IMR-90 (cell line): ENCODE measurements around the gene OTUB2. TPM values are rescaled to one million over a fixed set of nuclear protein-coding genes. Genes with fewer than 3 reads are reported as not detected.

Experiments
- ATAC-seq: fragments of 200-7000 bp; cut with Tn5 transposase; 2 replicates; pipeline ENCODE4 v1.9.1; 2020; ENCODE audit warnings: low read depth, mild to moderate bottlenecking, moderate library complexity
- BruUV-seq: library from RNA; stranded (reverse); fragments of 400-500 nt; replicated peaks from 2 replicates; lab custom pipeline; 2021; lab: Mats Ljungman, UMichigan
- CTCF ChIA-PET: fragments of 300-600 bp; formaldehyde crosslinking; extraction: SDS; loops from one replicate; lab custom pipeline; 2021; ENCODE audit warnings: antibody characterized with exemption; lab: Yijun Ruan, JAX
- POLR2A ChIA-PET: fragments of 300-600 bp; sonication (Branson Sonifier 250); formaldehyde crosslinking; loops from one replicate; lab custom pipeline; 2022; ENCODE audit warnings: antibody characterized with exemption; ENCODE audit not compliant: unreplicated experiment; lab: Charles Lee
- DNase-seq: peaks from one replicate; pipeline ENCODE4 v3.0.0; 2013
- H2AFZ ChIP-seq: replicated peaks from 2 replicates; pipeline ENCODE3; 2013; ENCODE audit warnings: low read length, mild to moderate bottlenecking; ENCODE audit not compliant: poor library complexity
- H2AK5ac ChIP-seq: 2 replicates; pipeline ENCODE4 v1.6.1; 2013; ENCODE audit warnings: low read depth, low read length, inconsistent platforms
- H2AK9ac ChIP-seq: replicated peaks from 2 replicates; pipeline ENCODE3; 2013; ENCODE audit warnings: mild to moderate bottlenecking, low read depth, low read length, moderate library complexity; ENCODE audit not compliant: poor library complexity
- H2BK120ac ChIP-seq: 2 replicates; pipeline ENCODE4 v1.6.1; 2013; ENCODE audit warnings: low read depth, low read length, inconsistent platforms
- H2BK15ac ChIP-seq: 3 replicates; pipeline ENCODE4 v1.6.1; 2013; ENCODE audit warnings: low read depth, low read length, inconsistent platforms
- H2BK20ac ChIP-seq: 2 replicates; pipeline ENCODE4 v1.6.1; 2013; ENCODE audit warnings: low read depth, mild to moderate bottlenecking, inconsistent platforms, low read length, moderate library complexity
- H2BK5ac ChIP-seq: 2 replicates; pipeline ENCODE4 v1.6.1; 2013; ENCODE audit warnings: mild to moderate bottlenecking, low read depth, low read length, inconsistent platforms; ENCODE audit not compliant: poor library complexity, severe bottlenecking
- H3K14ac ChIP-seq: replicated peaks from 2 replicates; pipeline ENCODE4 v1.6.1; 2013; ENCODE audit warnings: low read depth, low read length, inconsistent platforms
- H3K18ac ChIP-seq: 2 replicates; pipeline ENCODE4 v1.6.1; 2013; ENCODE audit warnings: low read depth, low read length, control low read depth
- H3K23ac ChIP-seq: 2 replicates; pipeline ENCODE4 v1.6.1; 2013; ENCODE audit warnings: low read depth, low read length, inconsistent platforms
- H3K27ac ChIP-seq: 2 replicates; pipeline ENCODE4 v1.5.1; 2013; ENCODE audit warnings: mild to moderate bottlenecking, control low read depth, low read length; ENCODE audit not compliant: insufficient read depth
- H3K27me3 ChIP-seq: 2 replicates; pipeline ENCODE4 v1.6.1; 2013; ENCODE audit warnings: low read length; ENCODE audit not compliant: control insufficient read depth, insufficient read depth
- H3K36me3 ChIP-seq: 2 replicates; pipeline ENCODE4 v1.6.1; 2013; ENCODE audit warnings: low read length, mixed read lengths; ENCODE audit not compliant: control insufficient read depth, insufficient read depth
- H3K4ac ChIP-seq: 2 replicates; pipeline ENCODE4 v1.6.1; 2013; ENCODE audit warnings: low read depth, low read length, inconsistent platforms
- H3K4me1 ChIP-seq: 2 replicates; pipeline ENCODE4 v1.6.1; 2013; ENCODE audit warnings: low read length, mixed read lengths; ENCODE audit not compliant: control insufficient read depth, insufficient read depth
- H3K4me2 ChIP-seq: 2 replicates; pipeline ENCODE4 v1.6.1; 2013; ENCODE audit warnings: low read depth, mild to moderate bottlenecking, control low read depth, low read length, moderate library complexity
- H3K4me3 ChIP-seq: 2 replicates; pipeline ENCODE4 v1.5.1; 2013; ENCODE audit warnings: low read depth, mild to moderate bottlenecking, control low read depth, low read length, moderate library complexity; ENCODE audit not compliant: insufficient read depth
- H3K56ac ChIP-seq: 2 replicates; pipeline ENCODE4 v1.6.1; 2013; ENCODE audit warnings: low read length, inconsistent platforms; ENCODE audit not compliant: insufficient read depth; ENCODE audit errors: extremely low read depth
- H3K79me1 ChIP-seq, 2 experiments: 2 replicates each; pipeline ENCODE4 v1.6.1; 2013; ENCODE audit warnings: low read length in 2 of 2, inconsistent platforms in 1 of 2, low read depth in 1 of 2
- H3K9ac ChIP-seq: 2 replicates; pipeline ENCODE4 v1.6.1; 2013; ENCODE audit warnings: low read depth, low read length, control low read depth
- H3K9me1 ChIP-seq: 2 replicates; pipeline ENCODE4 v1.6.1; 2013; ENCODE audit warnings: low read length, inconsistent platforms; ENCODE audit not compliant: insufficient read depth
- H3K9me3 ChIP-seq: 2 replicates; pipeline ENCODE4 v1.6.1; 2013; ENCODE audit warnings: low read length; ENCODE audit not compliant: control insufficient read depth, insufficient read depth
- H4K20me1 ChIP-seq: 2 replicates; pipeline ENCODE4 v1.6.1; 2013; ENCODE audit warnings: low read length, inconsistent platforms; ENCODE audit not compliant: insufficient read depth
- H4K5ac ChIP-seq: 2 replicates; pipeline ENCODE4 v1.6.1; 2013; ENCODE audit warnings: mild to moderate bottlenecking, low read depth, low read length, control low read depth
- H4K8ac ChIP-seq, 2 experiments: 2 replicates each; pipeline ENCODE4 v1.6.1; 2013; ENCODE audit warnings: low read depth in 2 of 2, low read length in 2 of 2, control low read depth in 1 of 2, inconsistent platforms in 1 of 2
- H4K91ac ChIP-seq: 2 replicates; pipeline ENCODE4 v1.6.1; 2013; ENCODE audit warnings: low read depth, low read length, inconsistent platforms; ENCODE audit not compliant: insufficient read depth
- BHLHE40 ChIP-seq: fragments of 150-350 bp; IDR thresholded peaks from 2 replicates; pipeline ENCODE4 v1.6.1; 2016; ENCODE audit warnings: mild to moderate bottlenecking, low read depth, low read length
- CEBPB ChIP-seq: IDR thresholded peaks from 2 replicates; pipeline ENCODE4 v1.6.1; 2012; ENCODE audit warnings: low read depth, low read length, improper control_type of control experiment
- CHD1 ChIP-seq: IDR thresholded peaks from 2 replicates; pipeline ENCODE4 v1.6.1; 2012; ENCODE audit warnings: low read depth, low read length, improper control_type of control experiment
- ELK1 ChIP-seq: fragments of 150-350 bp; IDR thresholded peaks from 2 replicates; pipeline ENCODE4 v1.6.1; 2016; ENCODE audit warnings: low read depth, mild to moderate bottlenecking, low read length, moderate library complexity, borderline replicate concordance
- FOS ChIP-seq: fragments of 150-350 bp; IDR thresholded peaks from 2 replicates; pipeline ENCODE4 v1.6.1; 2016; ENCODE audit warnings: low read depth, low read length
- MAFK ChIP-seq: IDR thresholded peaks from 2 replicates; pipeline ENCODE4 v1.6.1; 2012; ENCODE audit warnings: low read depth, low read length, improper control_type of control experiment
- MAZ ChIP-seq: IDR thresholded peaks from 2 replicates; pipeline ENCODE4 v1.6.1; 2012; ENCODE audit warnings: low read depth, mild to moderate bottlenecking, low read length, improper control_type of control experiment, moderate library complexity, borderline replicate concordance
- MXI1 ChIP-seq: IDR thresholded peaks from 2 replicates; pipeline ENCODE4 v1.6.1; 2012; ENCODE audit warnings: low read depth, mild to moderate bottlenecking, low read length, moderate library complexity, borderline replicate concordance
- NFE2L2 ChIP-seq: fragments of 150-350 bp; IDR thresholded peaks from 2 replicates; pipeline ENCODE4 v1.6.1; 2016; ENCODE audit warnings: low read depth, mild to moderate bottlenecking, low read length
- POLR2A ChIP-seq: IDR thresholded peaks from 2 replicates; pipeline ENCODE4 v1.6.1; 2012; ENCODE audit warnings: mild to moderate bottlenecking, low read depth, low read length
- RAD21 ChIP-seq: IDR thresholded peaks from 2 replicates; pipeline ENCODE4 v1.6.1; 2012; ENCODE audit warnings: low read length, improper control_type of control experiment
- RCOR1 ChIP-seq: IDR thresholded peaks from 2 replicates; pipeline ENCODE4 v1.6.1; 2012; ENCODE audit warnings: mild to moderate bottlenecking, low read length, improper control_type of control experiment; ENCODE audit not compliant: insufficient replicate concordance
- RFX5 ChIP-seq: IDR thresholded peaks from 2 replicates; pipeline ENCODE4 v1.8.0; 2012; ENCODE audit warnings: low read depth, mild to moderate bottlenecking, low read length, moderate library complexity
- SMC3 ChIP-seq: fragments of 150-350 bp; IDR thresholded peaks from 2 replicates; pipeline ENCODE4 v1.6.1; 2016; ENCODE audit warnings: low read depth, mild to moderate bottlenecking, antibody characterized with exemption, low read length, moderate library complexity
- WGBS, 2 experiments: methylation state at CpG; one replicate each; pipeline versions ENCODE4 v1.1.5 to v1.1.7; 2013; ENCODE audit warnings: missing lambda C conversion rate in 2 of 2; ENCODE audit not compliant: insufficient read length in 1 of 2; ENCODE audit errors: extremely low coverage in 2 of 2; 5-methylcytosine and 5-hydroxymethylcytosine counted together
- dilution Hi-C: fragments of 300-500 bp; cut with HindIII; formaldehyde crosslinking; loops from one replicate; pipeline ENCODE4 v1.14.3; 2018; ENCODE audit warnings: low sequenced_read_pairs; ENCODE audit not compliant: unreplicated experiment
- in situ Hi-C: fragments of 300-500 bp; cut with MboI; formaldehyde crosslinking; loops from 3 replicates; pipeline ENCODE4 v1.14.3; 2019; ENCODE audit warnings: low sequenced_read_pairs, inconsistent platforms, mixed read lengths
- intact Hi-C: fragments of 100-400 bp; cut with micrococcal nuclease; formaldehyde crosslinking; loops from 2 replicates; pipeline ENCODE4 v1.10.0; 2022
- polyA plus RNA-seq, 3 experiments: library from polyadenylated mRNA; depleted of rRNA; stranded (reverse); fragments of >200 nt; gene quantifications; 2 replicates each; pipeline ENCODE4 v1.2.3, GENCODE V29; 2012; ENCODE audit warnings: low replicate concordance in 1 of 3
- total RNA-seq: library from RNA; depleted of rRNA; stranded (reverse); fragments of >200 nt; gene quantifications from 2 replicates; pipeline ENCODE4 v1.2.3, GENCODE V29; 2012
- TF ChIP-seq, protein P1 (sequence below): fragments of 150-350 bp; IDR thresholded peaks from 2 replicates; pipeline ENCODE4 v1.6.1; 2017; ENCODE audit warnings: mild to moderate bottlenecking, antibody characterized with exemption, low read length, low read depth
- TF ChIP-seq, protein P2 (sequence below): conservative IDR thresholded peaks from 2 replicates; pipeline ENCODE4 v1.5.1; 2012; ENCODE audit warnings: mild to moderate bottlenecking, low read depth, low read length, improper control_type of control experiment

Gene OTUB2
- total and polyA plus RNA-seq, 2 of the 4 experiments (the other 2 are of a cell fraction): 1.1 to 2.5 TPM

DNA sequence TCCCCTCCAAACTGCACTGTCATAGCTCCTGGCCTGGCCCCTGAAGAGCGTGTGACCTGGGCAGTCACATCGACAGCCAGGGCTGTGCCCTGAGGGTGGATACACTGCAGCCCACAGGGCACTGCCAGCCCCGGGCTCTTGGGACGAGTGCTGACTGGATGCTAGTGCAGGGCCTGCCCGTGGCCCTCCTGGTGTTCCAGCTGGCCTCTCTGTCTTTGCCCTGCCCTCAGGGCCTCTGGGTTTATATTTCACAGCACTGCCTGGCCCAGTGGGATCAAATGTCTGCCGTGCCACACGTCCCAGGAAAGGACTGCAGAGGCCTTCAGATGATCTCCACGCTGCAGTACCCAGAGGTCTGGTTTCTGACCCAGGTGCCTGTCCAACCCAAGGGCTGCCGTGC is 39.2 kb upstream of the OTUB2 start:
- peaks cover 21% of the 10 kb centered on the region for H3K9me1 ChIP-seq
- no peak overlapping the region for H3K56ac ChIP-seq
- H2AK5ac ChIP-seq: no peak overlapping the region
- H3K4me1 ChIP-seq: peaks cover 22% of the 10 kb centered on the region
- H3K9me3 ChIP-seq: no peaks in the 10 kb centered on the region
- H2BK15ac ChIP-seq: 0 out of 3 replicates have a peak overlapping the region, but pooled peaks have one; percentile 35
- DNase-seq (no peak), ATAC-seq (no peak)
- no peak overlapping the region for H4K5ac ChIP-seq
- H3K18ac ChIP-seq: no peak overlapping the region
- H3K23ac ChIP-seq: no peak overlapping the region
- dilution Hi-C loops (no loop called here), intact Hi-C loops (no loop called here), in situ Hi-C loops (no loop called here)
- peak overlapping the region; percentile 61; the same call in 1 of the 2 replicates for H4K91ac ChIP-seq
- no peak overlapping the region for H3K14ac ChIP-seq
- 76% methylated on average over 6 of the region's 9 CpGs; no CpG with 5 or more reads in 1 of the 2 experiments for WGBS, 2 experiments
- TF ChIP-seq SMC3 (no peak), MAFK (no peak), RCOR1 (no peak), MAZ (no peak), CHD1 (no peak), MXI1 (no peak), ELK1 (no peak), RFX5 (no peak), NFE2L2 (no peak), CEBPB (no peak), BHLHE40 (no peak), POLR2A (no peak), FOS (no peak), RAD21 (no peak)
- TF ChIP-seq, protein P1, sequence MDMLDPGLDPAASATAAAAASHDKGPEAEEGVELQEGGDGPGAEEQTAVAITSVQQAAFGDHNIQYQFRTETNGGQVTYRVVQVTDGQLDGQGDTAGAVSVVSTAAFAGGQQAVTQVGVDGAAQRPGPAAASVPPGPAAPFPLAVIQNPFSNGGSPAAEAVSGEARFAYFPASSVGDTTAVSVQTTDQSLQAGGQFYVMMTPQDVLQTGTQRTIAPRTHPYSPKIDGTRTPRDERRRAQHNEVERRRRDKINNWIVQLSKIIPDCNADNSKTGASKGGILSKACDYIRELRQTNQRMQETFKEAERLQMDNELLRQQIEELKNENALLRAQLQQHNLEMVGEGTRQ: no peak
- TF ChIP-seq, protein P2, sequence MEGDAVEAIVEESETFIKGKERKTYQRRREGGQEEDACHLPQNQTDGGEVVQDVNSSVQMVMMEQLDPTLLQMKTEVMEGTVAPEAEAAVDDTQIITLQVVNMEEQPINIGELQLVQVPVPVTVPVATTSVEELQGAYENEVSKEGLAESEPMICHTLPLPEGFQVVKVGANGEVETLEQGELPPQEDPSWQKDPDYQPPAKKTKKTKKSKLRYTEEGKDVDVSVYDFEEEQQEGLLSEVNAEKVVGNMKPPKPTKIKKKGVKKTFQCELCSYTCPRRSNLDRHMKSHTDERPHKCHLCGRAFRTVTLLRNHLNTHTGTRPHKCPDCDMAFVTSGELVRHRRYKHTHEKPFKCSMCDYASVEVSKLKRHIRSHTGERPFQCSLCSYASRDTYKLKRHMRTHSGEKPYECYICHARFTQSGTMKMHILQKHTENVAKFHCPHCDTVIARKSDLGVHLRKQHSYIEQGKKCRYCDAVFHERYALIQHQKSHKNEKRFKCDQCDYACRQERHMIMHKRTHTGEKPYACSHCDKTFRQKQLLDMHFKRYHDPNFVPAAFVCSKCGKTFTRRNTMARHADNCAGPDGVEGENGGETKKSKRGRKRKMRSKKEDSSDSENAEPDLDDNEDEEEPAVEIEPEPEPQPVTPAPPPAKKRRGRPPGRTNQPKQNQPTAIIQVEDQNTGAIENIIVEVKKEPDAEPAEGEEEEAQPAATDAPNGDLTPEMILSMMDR: no peak
- BruUV-seq: no TSS peak
- no peak overlapping the region for H3K4me3 ChIP-seq
- peak overlapping the region; percentile 30; the same call in 1 of the 2 replicates for H3K4ac ChIP-seq
- ChIA-PET CTCF (interaction anchor here (3.2 kb wide), 1 partner anchor 47 kb away, joined by 14 read pairs; no protein-coding TSS in a partner anchor), POLR2A (no interaction called here)
- H3K27me3 ChIP-seq: peaks cover 5% of the 10 kb centered on the region; the same call in 1 of the 2 replicates
- peak overlapping the region; percentile 19; the same call in 1 of the 2 replicates for H2BK20ac ChIP-seq
- no peak overlapping the region for H4K8ac ChIP-seq
- no peaks in the 10 kb centered on the region for H4K20me1 ChIP-seq
- H2BK120ac ChIP-seq: peak overlapping the region; percentile 19; the same call in 1 of the 2 replicates
- no peak overlapping the region for H2BK5ac ChIP-seq
- H2AK9ac ChIP-seq: peak overlapping the region; percentile 40
- no peak overlapping the region for H3K9ac ChIP-seq
- no peaks in the 10 kb centered on the region for H3K36me3 ChIP-seq
- no peak overlapping the region for H3K4me2 ChIP-seq
- no peaks in the 10 kb centered on the region for H3K79me1 ChIP-seq
- peak overlapping the region; percentile 65 for H2AFZ ChIP-seq
- H3K27ac ChIP-seq: no peak overlapping the region
